NK-92 (cell line): Measurements from ENCODE around the gene TBX2.

Experiments
- DNase-seq: peaks from one replicate; lab custom pipeline; 2025; ENCODE audit not compliant: unreplicated experiment; lab: John Stamatoyannopoulos, UW

The TBX2 gene

DNA sequence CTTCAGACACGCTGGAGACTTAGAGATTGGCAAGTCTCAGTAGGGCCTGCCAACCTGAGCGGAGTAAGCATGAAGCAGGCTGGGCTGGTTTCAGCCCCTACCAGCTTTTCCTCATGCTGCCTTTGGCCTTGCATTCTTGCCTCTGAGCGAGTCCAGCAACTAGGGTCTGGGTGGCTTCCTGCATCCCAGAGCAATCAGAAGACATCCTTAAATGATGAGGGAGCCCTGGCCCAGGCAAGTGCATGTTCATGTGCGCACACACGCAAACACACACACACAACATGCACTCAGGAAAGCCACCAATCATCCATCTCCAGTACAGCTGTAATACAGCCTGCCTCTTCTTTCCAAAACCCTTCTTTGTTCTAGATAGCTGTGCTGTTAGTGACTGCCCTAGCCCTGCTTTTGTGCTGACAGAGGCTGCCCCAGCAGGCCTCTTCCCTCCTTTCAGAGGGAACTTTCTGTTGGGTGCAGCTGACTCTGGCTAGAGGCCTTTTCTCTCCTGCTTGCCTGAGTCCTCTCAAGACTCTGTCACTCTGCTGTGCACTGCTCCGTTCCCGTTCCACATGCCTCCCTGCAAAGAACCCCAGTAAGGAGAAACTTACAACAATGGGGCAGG, 30.7 kb upstream of the TBX2 start:
- no peak for DNase-seq

DNA sequence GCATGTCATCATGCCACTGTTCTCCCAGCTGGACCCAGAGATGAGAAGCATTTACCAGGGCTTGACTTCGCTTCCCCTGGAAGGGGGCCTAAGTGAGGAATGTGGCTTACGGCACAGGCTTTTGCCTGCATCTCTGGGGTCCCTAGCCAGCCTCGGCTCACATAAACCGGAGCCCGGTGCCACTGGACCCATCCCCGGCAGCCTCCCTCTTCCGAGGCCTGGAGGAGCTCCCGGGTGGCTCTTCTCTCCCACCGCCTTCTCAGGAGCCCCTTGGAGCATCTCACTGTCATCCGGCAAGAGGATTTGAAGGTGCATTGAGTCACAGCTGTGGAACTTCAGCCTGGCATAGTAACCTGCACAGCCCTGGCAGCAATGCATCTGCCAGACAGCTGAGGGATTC, 29.9 kb upstream of the TBX2 start:
- no peak for DNase-seq

DNA sequence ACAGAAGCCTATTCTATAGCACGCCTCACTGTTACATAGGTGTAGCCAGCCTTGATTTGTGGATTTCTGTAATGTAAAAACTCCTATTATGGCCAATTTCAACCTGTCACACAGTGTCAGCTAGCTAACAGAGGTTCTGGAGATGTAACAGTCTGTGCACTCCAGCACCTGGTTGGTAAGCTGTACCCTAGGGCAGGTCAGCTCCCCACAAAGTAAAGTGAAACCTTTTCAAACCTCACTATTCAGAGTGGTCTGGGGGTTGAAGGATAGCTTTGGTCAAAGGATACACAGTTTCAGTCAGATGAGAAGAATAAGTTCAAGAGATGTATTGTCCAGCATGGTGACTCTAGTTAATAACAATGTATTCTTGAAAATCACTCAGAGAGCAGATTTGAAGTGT, 28.5 kb upstream of the TBX2 start:
- no peak for DNase-seq

DNA sequence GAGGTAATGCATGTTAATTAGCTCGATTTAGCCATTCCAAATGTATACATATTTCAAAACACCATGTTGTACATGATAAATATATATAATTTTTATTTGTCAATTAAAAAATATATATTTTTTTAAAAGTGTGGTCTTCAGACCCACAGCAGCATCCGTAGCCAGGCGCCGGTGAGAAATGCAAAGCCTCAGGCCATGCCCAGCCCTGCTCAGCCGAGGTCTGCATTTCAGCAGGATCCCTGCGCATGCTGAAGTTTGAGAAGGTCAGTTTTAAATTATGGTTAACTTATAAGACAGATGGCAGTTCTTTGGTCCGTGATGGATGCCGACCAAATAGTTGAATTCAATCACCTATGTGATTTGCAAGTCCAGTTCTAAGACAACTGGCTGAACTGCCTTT, 28.0 kb upstream of the TBX2 start:
- DNase-seq = no peak

DNA sequence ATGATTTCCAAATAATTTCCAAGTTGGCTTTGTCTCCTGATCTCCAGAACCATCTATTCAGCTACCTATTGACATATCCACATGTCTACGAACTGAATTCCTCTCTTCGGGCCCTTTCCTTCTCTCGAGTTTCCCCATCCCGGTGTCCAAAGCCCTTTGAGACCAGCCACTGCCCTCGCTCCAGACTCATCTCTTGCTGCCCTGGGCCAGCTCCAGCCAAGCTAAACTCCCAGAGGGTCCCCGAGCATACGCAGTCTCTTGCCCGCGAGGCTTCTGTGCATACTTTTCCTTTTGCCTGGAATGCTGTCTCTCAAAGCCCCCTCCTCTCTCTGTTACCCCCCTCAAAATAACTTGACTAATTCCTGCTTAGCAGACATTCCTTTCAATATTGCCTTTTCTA, 27.2 kb upstream of the TBX2 start:
- no peak for DNase-seq

DNA sequence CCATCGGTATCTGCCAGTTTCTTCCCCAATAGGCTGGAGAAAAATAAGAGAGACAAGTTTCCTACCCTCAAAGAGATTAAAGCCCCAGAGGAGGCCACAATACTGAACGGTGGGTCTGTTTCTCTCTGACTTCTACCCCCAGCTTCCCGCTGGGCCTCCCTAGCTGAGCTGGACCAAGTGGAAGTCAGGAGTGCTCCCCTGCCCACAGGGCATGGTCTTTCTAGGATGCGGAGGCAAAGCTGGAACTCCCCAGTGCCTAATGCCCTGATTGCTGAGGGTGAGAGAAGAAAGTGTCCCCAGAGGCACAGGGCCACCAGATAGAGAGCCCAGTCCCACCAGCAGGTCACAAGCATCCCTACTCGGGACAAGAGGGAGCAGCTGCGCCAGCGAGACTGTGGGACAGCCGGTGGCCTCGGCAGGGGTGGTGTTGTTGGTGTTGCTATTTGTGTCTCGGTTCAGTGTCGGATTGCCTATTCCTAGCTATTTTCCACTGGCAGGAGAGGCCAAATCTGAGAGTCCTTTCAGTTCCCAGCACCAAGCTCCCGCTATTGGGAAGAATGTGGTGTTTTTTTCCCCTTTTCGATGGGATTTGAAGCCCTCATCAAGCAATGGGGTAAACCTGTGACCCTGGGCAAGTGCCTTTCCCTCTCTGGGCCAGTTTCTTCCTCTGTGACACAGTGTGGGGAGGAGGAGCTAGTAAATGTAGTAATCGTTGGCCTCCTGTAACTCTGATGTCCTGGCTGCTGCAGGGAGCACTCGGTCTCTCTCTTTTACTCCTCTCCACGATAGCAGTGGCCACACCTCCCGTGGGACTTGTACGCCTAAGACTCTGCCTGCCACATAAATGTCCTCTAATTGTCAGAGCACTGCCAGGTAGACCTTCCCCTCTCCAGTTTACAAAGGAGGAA, 22.5 kb upstream of the TBX2 start:
- no peak for DNase-seq

DNA sequence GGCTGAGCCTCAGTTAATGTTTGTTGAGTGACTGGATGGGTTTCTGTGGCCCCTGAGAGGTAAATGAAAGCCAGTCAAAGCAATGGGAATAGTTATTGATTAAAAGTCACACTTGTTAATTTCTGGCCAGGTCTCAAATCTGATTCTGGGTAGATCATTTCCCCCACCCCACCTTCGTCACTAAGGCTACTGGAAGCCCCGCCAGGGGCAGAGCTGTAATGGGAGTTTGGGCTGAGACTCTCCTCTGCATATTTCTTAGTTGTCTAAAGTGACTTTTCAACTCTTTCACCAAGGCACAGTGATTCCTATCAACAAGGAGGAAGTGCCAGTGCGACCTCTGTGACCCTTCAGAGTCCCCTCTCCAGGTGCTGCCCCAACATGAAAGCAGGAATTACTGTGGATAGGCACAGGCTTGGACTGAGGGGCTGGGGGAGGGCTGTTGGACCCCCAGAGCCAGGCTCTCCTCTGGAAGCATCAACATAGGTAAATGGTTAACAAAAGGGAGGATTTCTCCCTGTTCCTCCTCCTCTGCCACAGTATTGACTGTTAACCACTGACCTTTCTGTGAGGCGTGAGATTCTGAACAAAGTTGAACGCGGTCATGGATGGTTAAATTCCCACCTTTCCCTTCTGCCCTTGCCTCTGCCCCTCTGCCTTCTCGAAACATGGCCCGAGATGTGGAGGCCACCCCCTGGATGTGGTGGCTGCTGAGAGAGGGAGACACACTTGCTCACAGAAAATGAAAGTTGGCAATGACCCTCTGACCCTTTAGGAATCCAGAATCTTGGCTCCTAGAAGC, 20.8 kb upstream of the TBX2 start:
- DNase-seq = no peak

DNA sequence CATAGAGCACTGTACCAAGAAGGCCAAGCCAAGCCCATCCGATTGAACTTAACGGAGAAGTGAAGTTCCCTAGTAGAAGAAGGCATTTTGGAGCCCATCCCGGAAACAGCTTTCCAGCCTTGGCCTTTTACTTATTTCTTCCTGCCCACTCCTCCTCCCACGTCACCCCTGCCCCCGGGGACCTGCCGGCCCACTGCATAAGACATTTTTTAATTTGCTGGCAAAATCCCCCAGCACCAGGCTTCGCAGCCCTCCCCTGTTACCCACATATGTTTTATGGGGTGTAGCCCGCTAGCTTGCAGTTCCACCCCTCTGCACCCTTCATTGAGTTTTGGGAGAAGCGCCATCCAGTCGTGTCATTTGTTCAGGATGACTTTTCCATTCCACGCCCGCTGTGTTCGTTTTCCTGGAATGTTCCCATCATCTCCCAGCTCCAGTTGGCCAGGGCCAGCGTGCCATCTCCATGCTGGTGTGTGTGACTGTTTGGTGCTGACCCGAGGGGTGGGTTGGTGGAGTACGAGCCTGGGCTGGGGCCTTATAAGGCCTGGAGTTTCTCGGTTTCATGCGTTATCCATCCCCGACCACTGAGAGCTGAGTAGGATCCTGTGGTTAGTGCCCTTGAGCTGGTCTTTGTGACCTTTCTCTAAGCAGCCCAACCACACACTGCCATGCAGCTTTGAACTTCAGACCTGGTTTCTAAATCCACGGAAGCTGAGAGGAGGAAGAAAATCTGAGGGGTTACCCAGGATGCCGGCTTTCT, 20.0 kb upstream of the TBX2 start:
- DNase-seq = no peak

DNA sequence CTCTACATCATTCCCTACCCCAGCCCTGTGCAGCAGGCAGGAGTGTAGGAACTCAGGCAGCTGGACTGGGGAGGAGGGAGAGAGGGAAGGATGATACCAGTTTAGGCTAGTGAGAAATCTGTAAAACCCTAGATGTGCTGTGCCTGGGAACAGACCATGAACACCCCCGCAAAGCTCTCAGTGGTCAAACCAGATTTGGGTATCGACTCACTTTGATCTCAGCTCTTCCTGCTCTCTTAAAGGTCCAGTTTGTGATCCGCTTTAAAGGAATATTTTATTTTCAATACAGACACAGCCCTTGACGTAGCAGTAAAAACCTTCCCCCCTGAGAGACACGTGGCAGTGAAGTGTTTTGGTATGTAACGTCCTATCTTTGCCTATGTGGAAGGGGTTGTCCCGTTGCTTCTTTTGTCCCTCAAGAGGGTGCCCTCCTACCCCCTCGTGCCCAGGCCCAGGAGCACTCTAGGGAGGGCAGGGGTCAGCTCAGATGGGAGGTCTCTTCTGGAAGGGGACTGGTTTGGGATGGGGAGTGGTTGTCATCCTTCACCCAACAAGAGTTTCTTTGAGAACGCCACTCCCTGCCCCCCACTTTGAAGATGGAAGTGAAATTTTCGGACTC, 19.3 kb upstream of the TBX2 start:
- DNase-seq = no peak

DNA sequence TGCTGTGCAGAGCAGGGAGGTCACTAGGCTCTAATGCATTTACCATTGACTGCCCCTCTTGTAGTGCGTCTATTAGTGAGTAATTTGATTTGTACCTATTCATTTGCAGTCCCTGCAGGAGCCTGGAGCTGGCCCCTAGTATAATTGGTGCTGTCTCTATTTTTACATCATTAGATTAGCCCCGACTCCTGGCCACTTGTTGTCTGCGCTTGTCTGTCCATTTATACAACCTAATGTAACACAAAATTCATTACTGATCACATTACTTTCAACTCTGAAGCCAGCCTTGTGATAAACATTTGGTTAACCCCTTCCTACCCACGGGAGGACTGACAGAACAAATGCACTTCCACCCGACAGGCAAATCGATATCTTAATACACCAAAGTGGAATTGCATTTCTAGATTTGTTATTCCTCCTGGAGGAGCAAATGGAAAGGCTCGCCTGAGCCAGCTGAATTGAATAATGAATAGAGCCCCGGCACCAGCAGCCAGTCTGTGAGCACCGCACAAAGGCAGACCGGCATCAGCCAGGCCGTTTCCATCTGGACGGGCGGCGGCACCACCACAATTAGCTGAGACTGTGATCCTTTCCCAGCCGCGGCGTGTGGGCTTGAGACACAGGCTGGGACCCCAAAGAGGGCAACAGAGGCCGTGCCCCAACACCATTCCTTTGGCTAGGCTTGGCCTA, 18.7 kb upstream of the TBX2 start:
- no peak for DNase-seq

DNA sequence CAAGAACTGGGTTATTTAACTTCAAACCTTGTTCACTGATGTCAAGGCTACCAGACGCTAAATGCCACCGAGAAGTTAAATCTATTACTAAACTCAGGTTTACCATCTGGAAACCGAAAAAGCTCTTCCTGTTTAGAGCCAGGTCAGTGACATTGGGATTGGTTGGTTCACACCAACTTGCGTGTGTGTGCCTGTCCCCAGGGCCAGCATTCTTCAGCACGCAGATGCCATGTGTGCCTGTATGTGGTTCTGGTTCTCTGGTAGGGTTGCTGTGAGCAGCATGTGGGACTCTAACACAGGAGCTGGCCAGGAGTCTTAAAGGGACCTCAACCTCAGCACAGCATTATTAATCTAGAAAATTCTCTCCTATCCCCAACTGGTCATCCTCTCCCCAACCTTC, 18.1 kb upstream of the TBX2 start:
- DNase-seq = no peak

DNA sequence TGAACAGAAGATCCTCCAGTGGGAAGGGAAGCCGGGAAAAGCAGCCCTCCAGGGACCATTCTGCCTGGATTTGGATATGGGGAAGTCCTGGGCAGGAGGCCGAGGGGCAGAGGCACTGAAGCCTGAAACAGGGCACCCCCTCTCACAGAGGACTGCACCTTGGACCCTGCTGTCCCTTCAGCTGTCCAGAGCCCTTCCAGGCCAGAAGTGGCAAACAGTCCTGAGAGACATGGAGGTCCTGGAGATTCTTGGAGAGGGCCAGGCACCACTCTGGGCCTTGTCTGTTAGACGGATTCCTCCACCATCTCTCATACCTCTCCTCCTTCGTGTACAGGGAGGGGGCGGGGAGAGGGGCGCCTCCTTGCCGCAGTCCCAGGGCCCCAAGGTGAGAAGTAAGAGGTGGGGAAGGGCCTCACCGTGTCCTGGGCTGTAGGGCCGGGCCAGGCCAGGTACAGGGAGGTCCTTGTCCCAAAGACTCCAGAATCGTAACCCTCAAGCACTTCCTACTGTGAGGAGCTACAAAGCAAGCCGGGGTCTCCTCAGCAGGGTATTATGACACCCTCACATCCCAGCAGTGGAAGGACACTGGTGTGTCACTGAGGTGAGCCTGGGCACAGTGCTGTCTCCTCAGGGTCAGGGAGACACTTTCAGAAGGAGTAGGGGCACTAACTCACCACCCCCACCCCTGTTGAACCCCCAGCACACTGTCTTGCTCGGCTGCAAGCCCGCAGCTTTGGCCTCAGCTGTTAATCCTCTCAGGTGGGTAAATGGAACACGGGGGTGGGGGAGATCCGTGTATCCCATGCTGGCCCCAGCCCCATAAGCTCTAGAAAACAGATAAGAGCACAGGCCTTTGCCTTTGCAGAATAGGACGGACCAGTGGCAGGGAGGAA, 16.6 kb upstream of the TBX2 start:
- DNase-seq = no peak

DNA sequence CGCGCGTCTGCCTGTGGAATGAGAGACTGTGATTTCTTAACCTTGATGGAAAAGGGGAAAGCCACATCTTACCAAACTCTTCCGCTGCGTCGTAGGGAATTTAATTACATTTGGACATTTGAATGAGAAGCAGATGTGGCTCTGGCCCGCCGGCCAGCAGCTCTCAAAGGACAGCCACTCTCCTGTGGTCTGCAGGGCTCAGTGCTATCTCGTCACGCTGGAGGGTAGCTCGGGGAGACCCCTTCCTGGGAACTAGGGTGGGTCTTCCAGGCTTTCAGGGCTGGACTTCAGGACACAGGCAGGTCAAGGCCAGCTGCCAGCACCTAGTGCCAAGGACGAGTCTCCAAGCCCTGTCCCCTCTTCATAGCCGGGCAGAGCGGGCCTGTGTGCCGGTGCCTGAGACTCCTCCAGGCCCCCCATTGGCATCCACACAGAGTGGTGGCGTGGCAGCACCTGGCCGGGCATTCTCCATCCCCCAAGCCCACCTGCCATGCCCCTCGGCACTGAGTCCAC, 15.9 kb upstream of the TBX2 start:
- no peak for DNase-seq

DNA sequence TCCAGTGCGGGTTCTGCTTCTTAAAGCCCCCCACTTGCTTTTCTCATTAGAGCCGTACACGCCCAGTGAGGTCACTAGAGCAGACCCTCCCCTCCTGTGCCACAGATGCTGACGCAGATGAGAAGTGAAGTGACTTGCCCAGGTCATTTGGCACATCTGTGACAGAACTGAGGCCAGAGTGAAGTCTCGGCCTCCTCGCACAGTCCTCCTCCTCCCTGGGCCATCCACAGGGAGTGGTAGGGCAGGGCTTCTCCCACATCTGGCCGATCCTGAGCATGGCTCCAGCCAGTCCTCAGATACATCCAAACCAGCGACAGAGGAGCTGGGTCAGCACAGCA, 15.3 kb upstream of the TBX2 start:
- DNase-seq = no peak

DNA sequence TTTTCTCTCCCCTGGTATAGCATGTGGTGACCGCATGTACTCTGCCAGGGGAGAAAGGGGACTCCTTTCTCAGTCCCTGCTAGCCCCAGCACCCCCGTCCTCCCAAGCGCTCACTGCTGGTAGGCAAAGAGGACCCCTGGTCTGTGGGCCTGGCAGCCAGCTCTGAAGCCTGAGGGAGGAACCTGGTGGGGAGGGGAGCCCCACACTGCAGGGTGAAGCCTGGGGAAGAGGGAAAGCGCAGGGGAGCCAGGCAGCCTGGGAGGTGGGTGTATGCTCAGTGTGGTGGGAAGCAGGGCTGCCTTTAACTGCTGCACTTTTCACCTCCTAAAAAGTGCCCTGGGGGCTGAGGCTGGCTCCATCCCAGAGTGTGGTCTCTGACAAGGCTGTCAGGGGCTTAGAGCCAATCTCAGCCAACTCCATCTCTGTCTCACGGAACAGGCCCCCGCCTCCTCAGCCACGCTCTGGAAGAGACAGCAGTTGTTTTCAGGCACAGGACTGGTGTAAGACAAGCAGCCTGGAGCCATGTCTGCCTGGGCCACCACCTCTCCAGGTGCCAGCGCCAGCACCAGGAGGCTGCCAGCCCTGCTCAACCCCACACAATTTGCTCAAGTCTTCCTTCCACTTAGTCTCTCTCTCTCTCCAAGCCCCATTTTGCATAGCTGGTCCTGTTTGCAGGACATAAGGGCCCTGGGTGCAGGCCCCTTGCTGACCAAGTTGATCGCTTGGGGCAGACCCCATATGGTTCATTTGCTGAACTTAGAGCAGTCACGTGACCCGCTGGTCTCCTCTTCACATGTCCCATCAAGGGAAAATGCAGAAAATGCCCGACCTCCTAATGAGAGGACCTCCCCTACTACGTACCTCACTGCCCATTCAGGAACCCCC, 14.7 kb upstream of the TBX2 start:
- DNase-seq = no peak

DNA sequence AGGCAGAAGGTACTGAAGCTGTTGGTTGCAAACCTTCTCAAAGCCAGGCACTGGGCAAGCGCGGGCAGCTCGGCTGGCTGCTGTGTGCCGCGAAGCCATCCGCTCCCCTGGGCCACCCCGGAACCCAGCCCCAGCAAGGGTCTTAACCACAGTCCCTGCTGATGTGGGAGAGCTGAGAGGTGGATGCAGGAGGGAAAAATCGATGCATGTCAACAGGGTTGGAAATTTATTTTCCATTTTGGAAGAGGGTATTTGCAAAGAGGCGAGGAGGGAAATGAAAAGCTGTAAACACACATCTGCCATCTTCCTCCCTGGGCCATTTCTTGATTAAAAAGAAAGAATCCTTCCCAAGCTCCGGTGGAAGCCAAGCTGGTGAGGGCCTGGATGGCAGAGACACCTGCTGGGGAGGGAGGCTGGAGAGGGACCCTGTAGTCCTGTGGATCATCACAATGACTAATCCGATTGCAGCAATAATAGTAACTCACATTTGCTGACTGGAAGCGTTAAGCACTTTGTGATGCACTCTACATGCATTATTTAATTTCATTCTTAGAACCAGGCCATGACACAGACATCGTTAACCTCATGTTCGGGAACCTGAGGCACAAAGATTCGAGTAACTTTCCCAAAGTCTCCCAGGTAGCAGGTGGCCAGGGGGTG, 13.9 kb upstream of the TBX2 start:
- DNase-seq = no peak

DNA sequence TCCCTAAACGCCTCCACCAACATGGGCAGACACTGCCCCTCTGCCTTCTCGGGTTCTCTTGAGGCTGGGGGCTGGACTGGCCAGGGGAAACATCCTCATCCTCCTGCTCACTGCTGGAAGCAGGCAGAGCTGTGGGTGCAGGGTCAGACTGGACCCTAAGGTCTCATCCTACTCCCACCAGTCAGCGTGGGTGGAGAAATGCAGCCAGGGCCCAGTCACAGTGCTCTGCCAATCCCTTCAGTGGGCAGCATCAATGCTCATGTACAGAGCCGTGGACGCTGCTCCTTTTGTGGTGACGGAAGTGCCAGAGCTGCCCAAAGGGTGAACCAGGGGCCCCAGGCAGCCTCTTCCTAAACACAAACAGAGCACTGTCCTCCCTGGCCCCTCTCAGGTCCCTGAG, 13.4 kb upstream of the TBX2 start:
- no peak for DNase-seq

DNA sequence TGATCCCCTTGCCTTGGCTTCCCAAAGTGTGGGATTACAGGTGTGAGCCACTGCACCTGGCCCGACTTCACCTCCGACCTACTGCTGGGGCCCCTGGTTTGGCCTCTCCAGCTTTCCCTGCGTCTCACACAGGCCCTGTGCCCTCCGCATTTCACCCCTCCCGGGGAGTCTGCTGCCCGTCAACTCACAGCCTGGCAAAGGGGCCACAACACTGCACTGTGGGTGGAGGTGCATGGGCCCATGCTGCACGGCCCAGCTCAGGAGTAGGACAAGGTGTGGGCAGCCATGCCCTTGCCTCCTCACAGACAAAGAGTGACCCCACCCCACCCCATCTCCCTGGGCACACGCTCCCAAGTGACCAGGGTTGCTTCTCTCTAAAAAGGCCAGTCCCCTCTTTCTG, 12.6 kb upstream of the TBX2 start:
- no peak for DNase-seq
